ENCODE data around the gene PLIN3.
"Not testable (repeated sequence)": the region's sequence is repeated elsewhere in the genome, so short reads cannot be mapped to it uniquely, and the experiment has no call there.

The PLIN3 gene

GRCh38 chr19:4844348-4845179, 22.9 kb downstream of the PLIN3 start:
- no peak for DNase-seq

GRCh38 chr19:4843647-4843965, 23.9 kb downstream of the PLIN3 start:
- DNase-seq: no peak

- no peak for DNase-seq
Observed at GRCh38 chr19:4839192-4839591, 28.3 kb downstream of the PLIN3 start.

DNA sequence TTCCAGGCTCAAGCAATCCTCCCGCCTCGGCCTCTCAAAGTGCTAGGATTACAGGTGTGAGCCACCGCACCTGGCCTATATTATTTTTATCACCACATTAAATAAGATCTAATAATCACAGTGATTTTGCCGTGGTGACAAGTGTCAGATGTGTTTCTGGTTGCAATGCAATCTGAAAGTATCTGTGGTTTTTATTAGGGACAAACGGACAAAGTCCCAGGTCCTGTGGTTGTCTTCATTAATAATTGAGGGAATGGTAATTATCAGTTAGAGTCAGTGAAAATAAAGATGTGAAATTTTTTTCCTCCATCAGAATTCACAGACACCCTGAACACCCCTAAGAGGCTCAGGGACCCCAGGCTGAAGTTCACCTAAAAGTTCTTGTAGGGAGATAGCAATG, 34.7 kb downstream of the PLIN3 start:
- DNase-seq: no peak

GRCh38 chr19:4831979-4832340, 35.5 kb downstream of the PLIN3 start:
- DNase-seq: not testable (repeated sequence)

GRCh38 chr19:4831304-4831978, 36.0 kb downstream of the PLIN3 start, which contains the start of gene TICAM1:
TSS of gene TICAM1 (minus strand) at chr19:4831712. CDS start at chr19:4818377, 13,335 bp downstream.
- DNase-seq: peak; percentile 72

DNA sequence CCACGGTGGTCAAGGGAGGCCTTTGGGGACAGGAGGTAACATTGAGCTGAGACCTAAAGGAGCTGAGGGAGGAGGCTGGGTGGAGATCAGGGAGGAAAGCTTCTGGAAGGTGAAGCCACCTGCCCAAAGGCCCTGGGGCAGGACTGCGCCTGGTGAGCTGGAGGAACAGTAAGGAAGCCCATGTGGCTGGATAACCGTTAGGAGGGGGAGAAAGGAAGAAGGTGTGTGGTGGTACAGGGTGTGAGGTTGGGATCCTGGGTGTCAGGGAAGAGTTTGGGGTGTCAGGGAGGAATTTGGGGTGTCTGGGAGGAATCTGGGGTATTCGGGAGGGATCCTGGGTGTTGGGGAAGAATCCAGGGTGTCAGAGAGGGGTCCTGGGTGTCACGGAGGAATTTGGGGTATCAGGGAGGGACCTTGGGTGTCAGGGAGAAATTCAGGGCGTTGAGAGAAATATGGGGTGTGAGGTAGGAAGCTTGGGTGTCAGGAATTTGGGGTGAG, 36.6 kb downstream of the PLIN3 start:
- DNase-seq: no peak

DNA sequence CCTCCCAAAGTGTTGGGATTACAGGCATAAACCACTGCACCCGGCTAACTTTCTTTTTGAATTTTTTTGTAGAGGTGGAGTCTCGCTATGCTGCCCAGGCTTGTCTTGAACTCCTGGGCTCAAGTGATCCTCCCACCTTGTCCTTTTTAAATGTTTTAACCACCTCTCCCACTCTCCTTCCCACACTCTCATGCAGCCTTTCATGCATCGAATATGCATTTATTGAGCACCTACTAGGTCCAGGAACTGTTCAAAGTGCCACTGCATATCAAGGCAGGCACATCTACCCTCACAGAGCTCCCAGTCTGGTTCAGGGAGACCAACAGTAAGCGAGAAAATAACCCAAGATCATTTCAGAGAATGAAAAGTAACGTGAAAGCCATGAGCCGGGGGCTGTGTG, 37.1 kb downstream of the PLIN3 start:
- DNase-seq: no peak

GRCh38 chr19:4829001-4829712, 38.3 kb downstream of the PLIN3 start:
- no peak for DNase-seq

DNA sequence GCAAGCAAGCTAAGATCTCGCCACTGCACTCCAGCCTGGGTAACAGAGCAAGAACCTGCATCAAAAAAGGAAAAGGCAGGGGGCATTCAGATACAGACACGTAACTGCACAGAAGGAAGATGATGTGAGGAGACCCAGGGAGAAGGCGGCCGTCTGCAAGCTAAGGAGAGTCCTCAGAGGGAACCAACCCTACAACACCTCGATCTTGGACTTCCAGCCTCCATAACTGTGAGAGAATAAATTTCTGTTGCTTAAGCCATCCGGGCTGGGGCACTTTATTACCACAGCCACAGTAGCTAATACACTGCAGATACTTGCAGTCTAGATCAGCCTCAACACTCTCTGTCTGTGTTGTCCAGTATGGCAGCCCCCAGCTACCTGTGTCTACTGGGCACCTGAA, 43.9 kb downstream of the PLIN3 start:
- no peak for DNase-seq

- DNase-seq: not testable (repeated sequence)
Observed at GRCh38 chr19:4822354-4822753, 45.1 kb downstream of the PLIN3 start.

GRCh38 chr19:4821265-4821664, 46.2 kb downstream of the PLIN3 start:
- DNase-seq: no peak

- no peak for DNase-seq
Observed at GRCh38 chr19:4817467-4818277, 49.8 kb downstream of the PLIN3 start.

DNA sequence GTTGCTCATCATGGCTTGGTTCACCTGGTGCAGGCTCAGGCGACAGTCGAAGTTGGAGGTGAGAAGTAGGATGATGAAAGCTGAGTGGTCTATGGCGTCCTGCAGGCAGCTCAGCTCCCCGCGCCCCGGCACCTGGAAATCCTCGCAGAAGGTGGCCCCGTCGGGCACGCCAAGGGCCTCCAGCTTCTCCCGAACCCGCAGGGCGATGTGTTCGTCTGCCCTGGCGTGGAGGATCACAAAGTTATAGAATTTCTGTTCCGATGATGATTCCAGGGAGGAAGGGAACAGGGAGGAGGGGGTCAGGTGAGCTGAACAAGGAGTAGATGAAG, 50.6 kb downstream of the PLIN3 start:
- DNase-seq: no peak

- no peak for DNase-seq
Observed at GRCh38 chr19:4816202-4816949, 51.1 kb downstream of the PLIN3 start.

DNA sequence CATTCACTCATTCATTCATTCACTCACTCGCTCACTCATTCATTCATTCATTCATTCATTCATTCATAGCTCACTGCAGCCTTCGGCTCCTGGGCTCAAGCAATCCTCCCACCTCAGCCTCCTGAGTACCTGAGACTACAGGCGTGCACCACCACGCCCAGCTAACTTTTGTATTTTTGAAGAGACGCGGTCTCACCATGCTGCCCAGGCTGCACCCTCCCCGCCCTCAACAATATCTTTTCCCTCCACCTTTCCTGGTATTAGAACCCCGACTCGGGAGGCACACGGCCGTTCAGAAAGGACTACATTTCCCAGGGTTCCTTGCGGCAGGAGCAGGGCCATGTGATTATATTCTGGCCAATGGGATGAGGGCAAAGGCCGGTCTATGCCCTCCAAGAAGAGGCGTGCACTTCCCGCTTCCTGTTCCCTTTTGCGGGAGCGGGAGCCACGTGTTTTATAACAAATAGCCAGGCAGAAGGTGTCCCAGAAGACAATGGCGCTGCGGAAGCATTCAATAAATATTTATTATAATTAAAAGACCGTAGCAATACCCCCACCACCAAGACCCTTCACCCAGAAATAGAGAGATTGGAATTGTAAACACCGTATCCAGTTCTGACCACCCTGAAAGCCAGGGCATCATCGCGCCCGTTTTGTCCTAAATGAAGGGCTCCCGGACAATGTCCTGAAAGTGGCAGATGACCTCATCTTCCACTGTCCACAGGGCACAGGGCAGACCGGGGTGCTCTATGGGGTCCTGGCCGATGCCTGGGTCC, 51.9 kb downstream of the PLIN3 start:
- DNase-seq: peak; percentile 59

- DNase-seq: no peak
Observed at GRCh38 chr19:4814625-4815425, 52.6 kb downstream of the PLIN3 start.

DNA sequence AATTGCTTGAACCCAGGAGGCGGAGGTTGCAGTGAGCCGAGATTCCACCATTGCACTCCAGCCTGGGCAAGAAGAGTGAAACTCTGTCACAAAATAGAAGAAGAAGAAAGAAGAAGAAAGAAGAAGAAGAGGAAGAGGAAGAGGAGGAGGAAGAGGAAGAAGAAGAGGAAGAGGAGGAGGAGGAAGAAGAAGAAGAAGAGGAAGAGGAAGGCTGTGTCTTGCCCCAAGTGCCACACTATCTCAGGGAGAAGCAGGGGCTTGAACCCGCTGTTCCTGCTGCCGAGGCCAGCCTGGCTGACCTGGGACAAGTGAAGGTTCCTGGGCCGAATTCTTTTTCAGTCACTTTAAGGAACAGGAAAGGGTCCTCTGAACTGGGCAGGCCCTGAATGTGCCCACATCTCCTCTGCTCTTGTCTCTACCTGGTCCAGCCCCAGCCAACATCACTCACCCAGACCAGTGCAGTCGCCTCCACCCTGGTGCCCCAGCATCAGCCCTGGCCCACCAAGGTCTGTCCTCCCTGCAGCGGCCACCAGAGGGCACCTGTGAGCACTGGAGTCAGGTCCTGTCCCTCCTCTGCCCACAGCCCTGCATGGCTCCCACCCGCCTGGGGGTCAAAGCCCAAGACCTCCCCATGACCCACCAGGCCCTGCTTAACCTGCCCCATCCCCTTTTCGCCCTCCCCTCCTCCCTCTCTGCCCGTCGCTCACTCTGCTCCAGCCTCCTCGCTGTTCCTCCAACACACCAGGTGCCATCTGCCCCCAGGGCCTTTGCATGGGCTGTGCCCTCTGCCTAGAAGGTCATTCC, 55.9 kb downstream of the PLIN3 start:
- DNase-seq: peak; percentile 95

DNA sequence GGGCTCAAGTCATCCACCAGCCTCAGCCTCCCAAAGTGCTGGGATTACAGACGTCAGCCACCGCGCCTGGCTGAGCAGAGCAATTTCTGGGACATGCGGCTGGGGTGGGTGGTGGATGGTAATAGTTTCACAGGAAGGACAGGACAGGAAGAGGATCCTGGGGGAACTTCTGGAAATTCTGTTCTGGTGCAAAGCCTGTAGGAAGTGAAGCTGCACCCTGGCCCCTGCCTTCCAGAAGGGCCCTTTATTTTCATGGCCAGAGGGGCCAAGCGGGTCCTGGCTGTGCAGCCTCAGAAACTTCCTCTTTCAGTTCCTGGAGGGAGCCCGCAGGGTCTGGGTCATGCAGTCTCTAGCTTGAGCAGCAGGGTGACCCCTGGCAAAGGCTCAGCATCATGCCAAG, 60.3 kb downstream of the PLIN3 start:
- no peak for DNase-seq

- DNase-seq: no peak
Observed at GRCh38 chr19:4806384-4806783, 61.1 kb downstream of the PLIN3 start.

Measured in T-helper 9 cell (primary cell).